Keratinocyte (primary cell): ENCODE measurements around the gene ELANE.

Source experiments
- EZH2 ChIP-seq: IDR thresholded peaks from one replicate; pipeline ENCODE4 v1.6.1; 2012; ENCODE audit warnings: inconsistent platforms, mild to moderate bottlenecking, low read length, moderate library complexity
- TF ChIP-seq, protein P1 (sequence below), 3 experiments: IDR thresholded peaks in 1 of 3; conservative IDR thresholded peaks in 1 of 3; optimal IDR thresholded peaks in 1 of 3; 2 replicates in 2 of 3; 3 replicates in 1 of 3; pipeline versions ENCODE3 to v1.5.1; 2011; ENCODE audit warnings: low read length in 3 of 3, mild to moderate bottlenecking in 3 of 3, moderate library complexity in 2 of 3, control low read depth in 1 of 3, inconsistent platforms in 1 of 3; ENCODE audit not compliant: insufficient read depth in 2 of 3; ENCODE audit errors: extremely low read depth in 1 of 3

DNA sequence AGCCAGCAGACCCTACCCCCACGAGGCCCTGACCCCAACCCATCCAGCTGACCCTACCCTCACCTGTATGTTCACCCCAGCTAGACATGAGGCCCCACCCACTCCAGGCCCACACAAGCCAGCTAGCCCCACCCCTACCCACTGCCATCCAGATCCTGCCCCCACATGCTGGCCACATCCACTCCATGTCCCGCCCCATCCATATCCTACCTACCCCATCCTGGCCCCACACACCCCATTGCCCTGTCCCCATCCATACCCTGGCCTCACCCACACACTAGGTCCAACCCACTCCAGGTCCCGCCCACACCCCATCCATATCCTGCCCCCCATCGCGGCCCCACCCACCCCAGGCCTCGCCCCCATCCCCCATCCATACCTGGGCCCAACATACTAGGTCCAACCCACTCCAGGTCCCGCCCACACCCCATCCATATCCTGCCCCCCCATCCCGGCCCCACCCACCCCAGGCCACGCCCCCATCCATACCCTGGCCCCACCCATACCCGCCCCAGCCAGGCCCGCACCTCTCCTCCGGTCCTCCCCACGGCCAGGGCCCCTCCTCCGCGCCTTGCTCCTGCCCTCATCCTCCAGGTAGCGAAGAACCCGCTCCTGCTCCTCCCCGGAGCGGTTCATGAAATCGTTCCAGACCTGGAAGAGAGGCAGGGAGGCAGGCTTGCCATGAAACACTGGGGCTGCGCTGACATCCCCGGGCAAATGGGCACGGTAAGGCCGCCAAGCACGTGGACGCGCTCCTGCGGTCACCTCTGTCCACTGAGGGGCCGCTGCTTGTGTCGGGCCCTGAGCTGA lies 48.4 kb downstream of the ELANE start:
- TF ChIP-seq, protein P1, sequence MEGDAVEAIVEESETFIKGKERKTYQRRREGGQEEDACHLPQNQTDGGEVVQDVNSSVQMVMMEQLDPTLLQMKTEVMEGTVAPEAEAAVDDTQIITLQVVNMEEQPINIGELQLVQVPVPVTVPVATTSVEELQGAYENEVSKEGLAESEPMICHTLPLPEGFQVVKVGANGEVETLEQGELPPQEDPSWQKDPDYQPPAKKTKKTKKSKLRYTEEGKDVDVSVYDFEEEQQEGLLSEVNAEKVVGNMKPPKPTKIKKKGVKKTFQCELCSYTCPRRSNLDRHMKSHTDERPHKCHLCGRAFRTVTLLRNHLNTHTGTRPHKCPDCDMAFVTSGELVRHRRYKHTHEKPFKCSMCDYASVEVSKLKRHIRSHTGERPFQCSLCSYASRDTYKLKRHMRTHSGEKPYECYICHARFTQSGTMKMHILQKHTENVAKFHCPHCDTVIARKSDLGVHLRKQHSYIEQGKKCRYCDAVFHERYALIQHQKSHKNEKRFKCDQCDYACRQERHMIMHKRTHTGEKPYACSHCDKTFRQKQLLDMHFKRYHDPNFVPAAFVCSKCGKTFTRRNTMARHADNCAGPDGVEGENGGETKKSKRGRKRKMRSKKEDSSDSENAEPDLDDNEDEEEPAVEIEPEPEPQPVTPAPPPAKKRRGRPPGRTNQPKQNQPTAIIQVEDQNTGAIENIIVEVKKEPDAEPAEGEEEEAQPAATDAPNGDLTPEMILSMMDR (optimal IDR thresholded peaks at IDR 0.05 in 1 of 3, IDR thresholded peaks at IDR 0.05 in 1 of 3, conservative IDR thresholded peaks at IDR 0.05 in 1 of 3; ENCODE audit: extremely low read depth in 1 of 3, insufficient read depth in 2 of 3, low read length in 3 of 3), result no peak
- no peak for TF ChIP-seq EZH2
